ENCODE results near the gene KRTAP4-11.

DNA sequence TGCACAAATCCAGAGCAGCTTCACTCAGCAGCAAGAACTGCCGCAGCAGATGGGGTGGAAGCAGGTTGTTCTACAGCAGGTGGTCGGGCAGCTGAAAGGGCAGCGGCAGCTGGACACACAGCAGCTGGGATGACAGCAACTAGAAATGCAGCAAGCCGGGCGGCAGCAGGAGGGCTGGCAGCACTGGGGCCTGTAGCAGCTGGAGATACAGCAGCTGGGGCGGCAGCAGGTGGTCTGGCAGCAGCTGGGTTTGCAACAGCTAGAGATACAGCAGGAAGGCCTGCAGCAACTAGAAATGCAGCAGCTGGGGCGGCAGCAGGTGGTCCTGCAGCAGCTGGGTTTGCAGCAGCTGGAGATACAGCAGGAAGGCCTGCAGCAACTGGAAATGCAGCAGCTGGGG, 49.4 kb upstream of the KRTAP4-11 start:
- TF ChIP-seq, protein P1, sequence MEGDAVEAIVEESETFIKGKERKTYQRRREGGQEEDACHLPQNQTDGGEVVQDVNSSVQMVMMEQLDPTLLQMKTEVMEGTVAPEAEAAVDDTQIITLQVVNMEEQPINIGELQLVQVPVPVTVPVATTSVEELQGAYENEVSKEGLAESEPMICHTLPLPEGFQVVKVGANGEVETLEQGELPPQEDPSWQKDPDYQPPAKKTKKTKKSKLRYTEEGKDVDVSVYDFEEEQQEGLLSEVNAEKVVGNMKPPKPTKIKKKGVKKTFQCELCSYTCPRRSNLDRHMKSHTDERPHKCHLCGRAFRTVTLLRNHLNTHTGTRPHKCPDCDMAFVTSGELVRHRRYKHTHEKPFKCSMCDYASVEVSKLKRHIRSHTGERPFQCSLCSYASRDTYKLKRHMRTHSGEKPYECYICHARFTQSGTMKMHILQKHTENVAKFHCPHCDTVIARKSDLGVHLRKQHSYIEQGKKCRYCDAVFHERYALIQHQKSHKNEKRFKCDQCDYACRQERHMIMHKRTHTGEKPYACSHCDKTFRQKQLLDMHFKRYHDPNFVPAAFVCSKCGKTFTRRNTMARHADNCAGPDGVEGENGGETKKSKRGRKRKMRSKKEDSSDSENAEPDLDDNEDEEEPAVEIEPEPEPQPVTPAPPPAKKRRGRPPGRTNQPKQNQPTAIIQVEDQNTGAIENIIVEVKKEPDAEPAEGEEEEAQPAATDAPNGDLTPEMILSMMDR (conservative IDR thresholded peaks at IDR 0.05) = no peak
- no peak for TF ChIP-seq ZFX (IDR thresholded peaks at IDR 0.05)
